MG63 (cell line): ENCODE measurements around the gene ZNF850. TPM values are rescaled to one million over a fixed set of nuclear protein-coding genes. Genes with fewer than 3 reads are reported as not detected.
"Not testable (repeated sequence)": the region's sequence is repeated elsewhere in the genome, so short reads cannot be mapped to it uniquely, and the experiment has no call there.

ENCODE experiments used
- DNase-seq: peaks from one replicate; pipeline ENCODE4 v3.0.0-alpha.2; 2020
- H3K27me3 ChIP-seq: fragments of 250-450 bp; sonication (Bioruptor Pico); 2 replicates; pipeline ENCODE4 v1.5.1; 2020; ENCODE audit warnings: mild to moderate bottlenecking, moderate library complexity
- H3K36me3 ChIP-seq: fragments of 250-450 bp; sonication (Bioruptor Pico); 2 replicates; pipeline ENCODE4 v1.5.1; 2020; ENCODE audit warnings: mild to moderate bottlenecking, moderate library complexity
- H3K4me3 ChIP-seq: fragments of 250-450 bp; sonication (Bioruptor Pico); 2 replicates; pipeline ENCODE4 v1.5.1; 2020; ENCODE audit warnings: mild to moderate bottlenecking, moderate library complexity
- H3K9me3 ChIP-seq: fragments of 250-450 bp; sonication (Bioruptor Pico); 2 replicates; pipeline ENCODE4 v1.5.1; 2020; ENCODE audit warnings: mild to moderate bottlenecking, moderate library complexity
- total RNA-seq: library from RNA; depleted of rRNA; stranded (reverse); fragments of >200 nt; shearing (Covaris generic); gene quantifications from 2 replicates; pipeline ENCODE4 v1.2.3, GENCODE V29; 2014; ENCODE audit warnings: low replicate concordance

The ZNF850 gene
- total RNA-seq, 1 experiment from 2014 or later: 0.20 TPM

DNA sequence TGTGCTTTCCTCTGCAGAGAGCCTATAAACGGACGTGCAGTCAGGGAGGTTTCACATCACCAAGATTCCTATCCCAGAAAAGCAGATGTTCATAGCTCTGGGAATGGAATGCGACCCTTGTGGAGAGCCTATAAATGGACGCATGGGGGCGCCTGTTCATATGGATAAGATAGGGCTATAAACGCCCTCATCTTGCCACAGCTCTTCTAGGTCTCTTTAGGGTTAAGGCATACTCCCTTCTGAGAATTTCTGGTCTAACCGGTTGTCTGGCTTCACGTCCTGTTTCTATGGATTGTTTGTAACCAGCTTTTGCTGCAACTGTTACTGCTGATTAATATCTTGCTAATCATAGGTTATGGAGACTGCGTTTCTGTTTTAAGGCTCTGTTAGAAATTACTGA is 36.4 kb downstream of the ZNF850 start:
- DNase-seq: not testable (repeated sequence)

GRCh38 chr19:36719687-36720556 is 52.7 kb downstream of the ZNF850 start:
- no peak for DNase-seq
- peaks cover 80% of the 10 kb centered on the region for H3K9me3 ChIP-seq
- no peak overlapping the region for H3K4me3 ChIP-seq
- no peaks in the 10 kb centered on the region for H3K27me3 ChIP-seq
- peaks cover 72% of the 10 kb centered on the region for H3K36me3 ChIP-seq

More for the DNA sequence above, 36.4 kb downstream of the ZNF850 start:
- not testable (repeated sequence) for H3K36me3 ChIP-seq, H3K4me3 ChIP-seq, H3K27me3 ChIP-seq
- peaks cover 40% of the 10 kb centered on the region for H3K9me3 ChIP-seq

- Histone ChIP-seq H3K36me3 (peaks cover 51% of the 10 kb centered on the region), H3K9me3 (peaks cover 78% of the 10 kb centered on the region), H3K4me3 (no peak overlapping the region), H3K27me3 (no peaks in the 10 kb centered on the region)
- no peak for DNase-seq
Observed at GRCh38 chr19:36709423-36709822, 63.2 kb downstream of the ZNF850 start.

GRCh38 chr19:36707134-36707533 is 65.5 kb downstream of the ZNF850 start:
- H3K9me3 ChIP-seq: peaks cover 70% of the 10 kb centered on the region
- no peaks in the 10 kb centered on the region for H3K27me3 ChIP-seq
- no peak overlapping the region for H3K4me3 ChIP-seq
- DNase-seq: no peak
- peaks cover 32% of the 10 kb centered on the region for H3K36me3 ChIP-seq

GRCh38 chr19:36688058-36688457 is 84.5 kb downstream of the ZNF850 start:
- Histone ChIP-seq H3K4me3 (peak overlapping the region; percentile 75), H3K27me3 (no peaks in the 10 kb centered on the region), H3K36me3 (peaks cover 43% of the 10 kb centered on the region), H3K9me3 (peaks cover 44% of the 10 kb centered on the region)
- no peak for DNase-seq

GRCh38 chr19:36687214-36688056 is 85.2 kb downstream of the ZNF850 start, which contains the start of gene ZNF567:
TSS of gene ZNF567 (plus strand) at chr19:36687612. CDS start at chr19:36694868, 7,256 bp downstream.
- Histone ChIP-seq H3K9me3 (peaks cover 44% of the 10 kb centered on the region), H3K27me3 (no peaks in the 10 kb centered on the region), H3K4me3 (peak within 1 kb of the TSS; percentile 75), H3K36me3 (peaks cover 37% of the 10 kb centered on the region)
- DNase-seq: peak; percentile 98

GRCh38 chr19:36686365-36687213 is 86.0 kb downstream of the ZNF850 start:
- H3K27me3 ChIP-seq: no peaks in the 10 kb centered on the region
- DNase-seq: no peak
- peaks cover 41% of the 10 kb centered on the region for H3K9me3 ChIP-seq
- H3K4me3 ChIP-seq: peak overlapping the region; percentile 75
- peaks cover 29% of the 10 kb centered on the region for H3K36me3 ChIP-seq

DNA sequence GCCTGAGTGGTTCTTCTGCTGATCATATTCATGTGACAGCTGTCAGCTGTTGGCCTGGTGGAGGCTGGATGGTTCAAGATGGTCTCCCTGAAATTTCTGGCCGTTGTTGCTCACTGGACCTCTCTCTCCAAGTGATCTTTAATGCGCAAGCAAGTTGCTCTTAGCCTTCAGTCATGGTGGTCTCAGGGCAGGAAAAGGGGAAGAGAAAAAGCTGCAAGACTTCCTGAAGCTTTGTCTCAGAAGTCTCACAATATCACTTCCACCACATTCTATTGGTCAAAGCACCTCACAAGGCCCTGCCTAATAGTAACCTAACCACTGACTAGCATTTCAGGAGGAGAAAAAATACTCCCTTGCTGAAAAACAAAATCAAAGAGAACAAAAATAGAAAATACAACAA is 86.8 kb downstream of the ZNF850 start:
- DNase-seq: no peak
- H3K4me3 ChIP-seq: no peak overlapping the region
- peaks cover 21% of the 10 kb centered on the region for H3K36me3 ChIP-seq
- no peaks in the 10 kb centered on the region for H3K27me3 ChIP-seq
- peaks cover 33% of the 10 kb centered on the region for H3K9me3 ChIP-seq

DNA sequence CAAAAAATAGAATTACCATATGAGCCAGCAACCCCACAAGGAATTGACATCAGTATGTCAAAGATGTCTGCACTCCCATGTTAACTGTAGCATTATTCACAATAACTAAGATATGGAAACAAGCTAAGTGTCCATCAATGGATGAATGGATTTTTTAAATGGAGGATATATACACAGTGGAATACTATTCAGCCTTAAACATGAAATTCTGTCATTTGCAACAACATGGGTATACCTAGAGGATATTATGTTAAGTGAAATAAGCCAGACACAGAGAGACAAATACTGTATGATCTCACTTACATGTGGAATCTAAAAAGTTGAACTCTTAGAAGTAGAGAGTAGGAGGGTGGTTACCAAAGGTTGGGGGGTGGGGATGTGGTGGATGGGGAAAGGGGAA is 93.2 kb downstream of the ZNF850 start:
- Histone ChIP-seq H3K9me3 (peaks cover 15% of the 10 kb centered on the region), H3K36me3 (0 out of 2 replicates have a peak, but pooled peaks cover 2% of the 10 kb centered on the region), H3K4me3 (no peak overlapping the region), H3K27me3 (no peaks in the 10 kb centered on the region)
- no peak for DNase-seq

GRCh38 chr19:36674201-36674600 is 98.4 kb downstream of the ZNF850 start:
- no peaks in the 10 kb centered on the region for H3K36me3 ChIP-seq
- peaks cover 7% of the 10 kb centered on the region; the same call in 1 of the 2 replicates for H3K9me3 ChIP-seq
- H3K27me3 ChIP-seq: no peaks in the 10 kb centered on the region
- no peak overlapping the region for H3K4me3 ChIP-seq
- DNase-seq: no peak

GRCh38 chr19:36672368-36672767 is 100.2 kb downstream of the ZNF850 start:
- no peak overlapping the region for H3K4me3 ChIP-seq
- no peak for DNase-seq
- H3K27me3 ChIP-seq: no peaks in the 10 kb centered on the region
- peaks cover 7% of the 10 kb centered on the region for H3K9me3 ChIP-seq
- H3K36me3 ChIP-seq: no peaks in the 10 kb centered on the region

- H3K36me3 ChIP-seq: peaks cover 15% of the 10 kb centered on the region
- no peak overlapping the region for H3K4me3 ChIP-seq
- no peak for DNase-seq
- peaks cover 21% of the 10 kb centered on the region for H3K9me3 ChIP-seq
- H3K27me3 ChIP-seq: no peaks in the 10 kb centered on the region
Observed at GRCh38 chr19:36668646-36669045, 104.0 kb downstream of the ZNF850 start.

GRCh38 chr19:36665832-36666231 is 106.8 kb downstream of the ZNF850 start:
- peak overlapping the region; percentile 82 for H3K4me3 ChIP-seq
- peaks cover 26% of the 10 kb centered on the region for H3K36me3 ChIP-seq
- no peaks in the 10 kb centered on the region for H3K27me3 ChIP-seq
- DNase-seq: no peak
- H3K9me3 ChIP-seq: peaks cover 29% of the 10 kb centered on the region
